Naive B cell (primary cell): ENCODE measurements around the gene FKBP2. TPM values are rescaled to one million over a fixed set of nuclear protein-coding genes. Genes with fewer than 3 reads are reported as not detected.
"Not testable (repeated sequence)": the region's sequence is repeated elsewhere in the genome, so short reads cannot be mapped to it uniquely, and the experiment has no call there.

Source experiments
- ATAC-seq, 2 donors: fragments of 150-1000 bp; cut with Tn5 transposase; 2 replicates each; pipeline ENCODE4 v1.10.0; 2021; ENCODE audit warnings: low read depth in 2 of 2, mild to moderate bottlenecking in 2 of 2, moderate library complexity in 2 of 2
- DNase-seq: peaks from one replicate; pipeline ENCODE4 v3.0.0; 2022
- H3K27ac Mint-ChIP-seq, 6 donors: one replicate each; pipeline ENCODE4 v1.8.0; 2020 to 2022; ENCODE audit warnings: mild to moderate bottlenecking in 6 of 6, mixed read lengths in 6 of 6, moderate library complexity in 5 of 6, inconsistent platforms in 2 of 6
- H3K27me3 Mint-ChIP-seq, 3 donors: one replicate each; pipeline ENCODE4 v1.8.0; 2021 to 2022; ENCODE audit warnings: mixed read lengths in 3 of 3, mild to moderate bottlenecking in 1 of 3
- H3K36me3 Mint-ChIP-seq, 2 donors: one replicate each; pipeline ENCODE4 v1.8.0; 2020 to 2022; ENCODE audit warnings: mixed read lengths in 2 of 2, inconsistent platforms in 1 of 2, mild to moderate bottlenecking in 1 of 2
- H3K4me1 Mint-ChIP-seq, 3 donors: one replicate each; pipeline ENCODE4 v1.8.0; 2020 to 2022; ENCODE audit warnings: mixed read lengths in 3 of 3, inconsistent platforms in 1 of 3, mild to moderate bottlenecking in 1 of 3, moderate library complexity in 1 of 3
- H3K4me3 Mint-ChIP-seq, 8 donors: one replicate each; pipeline ENCODE4 v1.8.0; 2020 to 2022; ENCODE audit warnings: mild to moderate bottlenecking in 8 of 8, mixed read lengths in 8 of 8, moderate library complexity in 8 of 8, inconsistent platforms in 2 of 8
- H3K9me3 Mint-ChIP-seq, 7 donors: one replicate each; pipeline ENCODE4 v1.8.0; 2020 to 2022; ENCODE audit warnings: mixed read lengths in 7 of 7, mild to moderate bottlenecking in 5 of 7, inconsistent platforms in 2 of 7, moderate library complexity in 1 of 7
- polyA plus RNA-seq, 6 donors: library from polyadenylated mRNA; unstranded; fragments of 300-500 nt; fragmentation: Illumina TruSeq; gene quantifications; one replicate each; pipeline ENCODE4 v1.2.3, GENCODE V29; 2021; ENCODE audit warnings: low read depth in 6 of 6

Gene FKBP2
- polyA plus RNA-seq, 6 donors from 2014 or later, result 65.3 to 94.8 (median 79.8) TPM

DNA sequence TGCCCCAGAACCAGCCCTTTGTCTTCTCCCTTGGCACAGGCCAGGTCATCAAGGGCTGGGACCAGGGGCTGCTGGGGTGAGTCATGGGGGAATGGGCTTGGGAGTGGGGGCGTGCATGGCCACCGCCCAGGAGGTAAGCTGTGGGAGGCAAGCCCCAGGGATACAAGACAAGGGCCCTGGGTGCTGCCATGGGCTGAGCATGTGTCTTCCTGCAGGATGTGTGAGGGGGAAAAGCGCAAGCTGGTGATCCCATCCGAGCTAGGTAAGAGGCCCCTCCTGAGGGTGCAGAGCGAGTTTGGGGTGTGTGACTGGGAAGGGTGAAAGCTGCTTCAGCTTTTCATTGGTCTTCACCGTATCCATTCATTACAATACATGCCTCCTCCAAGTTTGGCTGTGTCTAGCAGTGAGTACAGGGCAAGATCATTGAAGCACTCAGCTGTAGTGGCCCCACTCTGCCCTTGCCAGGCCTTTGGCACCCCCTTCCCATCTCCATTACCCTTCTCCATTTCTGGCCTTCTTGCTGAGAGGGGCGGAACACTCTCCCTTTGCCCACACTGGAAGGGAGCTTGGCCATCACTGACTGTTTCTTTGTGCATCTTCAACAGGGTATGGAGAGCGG, 2.5 kb downstream of the FKBP2 start:
- Mint-ChIP-seq H3K9me3 (no peaks in the 10 kb centered on the region), H3K36me3 (no peaks in the 10 kb centered on the region), H3K27me3 (no peaks in the 10 kb centered on the region), H3K4me3 (peak overlapping the region; percentile 55 to 95 (median 84)), H3K27ac (peak overlapping the region in 3 of 6 donors; percentile 40 to 64 (median 44)), H3K4me1 (peaks cover 43 to 75% (median 64%) of the 10 kb centered on the region in 3 donors)
- DNase-seq (no peak), ATAC-seq (no peak)

DNA sequence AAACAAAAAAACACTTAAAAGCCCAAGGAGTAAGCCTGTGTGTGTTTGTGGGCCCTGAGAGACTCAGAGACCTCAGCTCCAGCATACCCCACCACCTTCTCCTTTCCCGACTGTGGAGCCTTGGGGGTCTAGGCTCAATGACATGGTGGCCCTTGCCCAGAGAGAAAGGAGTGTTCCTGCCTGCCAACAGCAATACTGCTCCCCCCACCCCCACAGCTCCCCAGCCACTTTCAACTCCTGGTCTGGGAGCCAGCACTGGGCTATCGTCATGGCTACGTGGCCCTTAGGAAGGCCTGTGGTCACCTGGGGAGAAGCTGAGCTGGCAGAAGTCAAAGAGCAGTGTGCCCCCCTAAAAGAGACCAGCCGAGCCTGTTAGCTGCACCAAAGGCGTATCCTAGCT, 3.2 kb downstream of the FKBP2 start:
- H3K9me3 Mint-ChIP-seq, result no peaks in the 10 kb centered on the region
- H3K27me3 Mint-ChIP-seq, result no peaks in the 10 kb centered on the region
- peaks cover 43 to 73% (median 56%) of the 10 kb centered on the region in 3 donors for H3K4me1 Mint-ChIP-seq
- no peaks in the 10 kb centered on the region for H3K36me3 Mint-ChIP-seq
- peak overlapping the region in 3 of 6 donors; percentile 24 to 64 (median 33) for H3K27ac Mint-ChIP-seq
- no peak for DNase-seq
- peak overlapping the region in 6 of 8 donors; percentile 8 to 91 (median 52) for H3K4me3 Mint-ChIP-seq
- no peak for ATAC-seq

DNA sequence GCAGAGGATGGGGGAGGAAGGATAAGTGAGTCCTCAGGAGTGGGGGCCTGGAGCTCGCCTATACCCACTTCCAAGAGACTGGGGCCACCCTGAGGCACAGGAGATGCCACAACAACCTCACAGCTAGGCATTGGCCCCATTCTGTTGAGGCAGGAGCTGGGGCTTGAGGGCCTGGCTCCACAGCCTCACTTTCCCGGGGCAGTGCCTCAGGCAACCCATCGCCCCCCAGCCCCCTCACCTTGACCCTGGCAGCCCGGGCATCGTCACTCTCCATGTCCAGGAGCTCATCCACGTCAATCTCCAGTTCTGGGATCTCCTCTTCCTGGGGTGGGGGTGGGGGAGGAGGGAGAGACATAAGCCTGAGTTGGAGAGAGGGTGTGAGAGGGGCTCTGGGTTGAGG, 4.1 kb downstream of the FKBP2 start:
- H3K27ac Mint-ChIP-seq, result peak overlapping the region in 4 of 6 donors; percentile 57 to 90 (median 76)
- no peaks in the 10 kb centered on the region for H3K36me3 Mint-ChIP-seq
- H3K9me3 Mint-ChIP-seq, result no peaks in the 10 kb centered on the region
- no peaks in the 10 kb centered on the region for H3K27me3 Mint-ChIP-seq
- DNase-seq, result no peak
- peak overlapping the region; percentile 56 to 95 (median 88) for H3K4me3 Mint-ChIP-seq
- peaks cover 39 to 74% (median 52%) of the 10 kb centered on the region in 3 donors for H3K4me1 Mint-ChIP-seq
- no peak for ATAC-seq

DNA sequence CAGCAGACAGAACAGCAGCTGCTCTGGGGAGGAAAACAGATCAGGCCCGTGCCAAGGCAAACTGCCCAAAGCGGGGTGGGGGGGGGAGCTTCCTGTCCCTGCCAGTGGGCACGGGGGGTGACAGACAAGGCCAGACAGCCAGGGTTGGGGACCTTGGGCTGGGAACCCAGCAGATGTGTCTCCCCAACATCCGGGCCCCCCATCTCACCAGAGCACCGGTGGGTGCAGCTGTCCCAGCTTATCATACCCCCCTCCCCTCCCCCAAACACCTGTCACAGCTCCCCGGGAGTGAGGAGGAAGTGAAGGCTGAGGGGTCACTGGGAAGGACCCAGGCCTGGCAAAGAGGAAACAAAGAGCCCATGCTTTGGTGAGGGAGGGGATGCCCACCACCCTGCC, 4.5 kb downstream of the FKBP2 start:
- Mint-ChIP-seq H3K9me3 (no peaks in the 10 kb centered on the region), H3K27me3 (no peaks in the 10 kb centered on the region), H3K4me1 (peaks cover 35 to 69% (median 49%) of the 10 kb centered on the region in 3 donors), H3K4me3 (peak overlapping the region; percentile 85 to 95 (median 90)), H3K36me3 (no peaks in the 10 kb centered on the region), H3K27ac (peak overlapping the region; percentile 80 to 95 (median 92))
- no peak for ATAC-seq
- peak; percentile 48 for DNase-seq

DNA sequence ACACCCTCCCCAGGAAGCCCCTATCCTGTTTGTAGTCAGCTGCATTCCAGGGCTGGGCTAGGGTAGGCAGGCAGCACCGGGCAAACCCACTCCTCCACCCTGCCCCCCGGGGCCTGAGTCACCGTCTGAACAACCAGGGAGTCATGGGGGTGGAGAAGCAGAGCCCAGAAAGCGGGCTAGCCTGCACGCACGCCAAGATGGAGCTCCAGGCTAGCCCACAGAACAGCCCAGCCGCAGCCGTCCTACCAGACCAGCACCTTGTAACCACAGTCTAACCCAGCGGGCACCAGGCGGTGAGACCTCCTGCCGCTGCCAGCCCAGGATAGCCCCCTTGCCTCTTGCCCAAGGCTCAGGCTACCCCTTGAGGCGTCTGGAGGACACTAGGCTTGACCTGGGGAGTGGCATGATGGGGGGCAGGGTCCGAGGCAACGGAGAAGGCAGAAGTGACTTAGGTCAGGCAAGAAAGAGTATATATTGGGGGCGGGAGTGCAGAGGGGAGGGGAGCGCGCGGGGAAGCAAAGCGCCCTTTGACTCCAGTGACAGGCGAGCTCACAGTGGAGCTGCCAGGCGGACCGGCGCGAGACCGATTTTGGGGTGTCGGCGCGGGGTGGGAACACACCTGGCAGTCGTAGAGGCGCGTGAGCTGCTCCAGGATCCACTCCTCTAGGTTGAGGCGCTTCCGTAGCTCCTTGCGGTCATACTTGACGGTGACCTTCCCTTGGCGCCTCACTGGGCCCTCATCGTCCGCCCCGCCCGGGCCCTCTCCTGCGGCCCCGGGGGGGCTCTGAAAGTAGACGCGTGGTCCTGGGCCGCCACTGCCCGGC, 5.1 kb downstream of the FKBP2 start:
- Mint-ChIP-seq H3K4me3 (peak overlapping the region; percentile 85 to 95 (median 90)), H3K9me3 (no peaks in the 10 kb centered on the region), H3K27me3 (no peaks in the 10 kb centered on the region), H3K36me3 (no peaks in the 10 kb centered on the region), H3K4me1 (peaks cover 34 to 70% (median 45%) of the 10 kb centered on the region in 3 donors), H3K27ac (peak overlapping the region; percentile 89 to 96 (median 94))
- ATAC-seq, result no peak
- peak; percentile 50 for DNase-seq

DNA sequence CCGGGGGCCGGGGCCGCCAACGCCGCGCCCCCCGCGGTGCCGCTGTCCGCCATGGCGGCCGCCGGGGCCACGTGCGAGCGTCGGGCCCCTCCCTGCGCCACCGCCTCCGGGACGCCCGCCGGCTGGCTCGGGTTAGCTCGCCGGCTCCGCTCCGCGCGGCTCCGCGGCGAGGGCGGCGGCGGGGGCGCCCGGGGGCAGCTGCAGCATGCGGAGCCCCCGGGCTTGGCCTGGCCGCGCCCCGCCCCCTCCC, 5.7 kb downstream of the FKBP2 start:
- H3K27me3 Mint-ChIP-seq, DNase-seq, H3K36me3 Mint-ChIP-seq, H3K9me3 Mint-ChIP-seq: not testable (repeated sequence)
- Mint-ChIP-seq H3K4me3 (peak overlapping the region; percentile 85 to 94 (median 92)), H3K4me1 (peaks cover 29 to 67% (median 42%) of the 10 kb centered on the region in 3 donors), H3K27ac (peak overlapping the region in 2 of 6 donors; percentile 90 to 91)
- peak; percentile 20 to 24 for ATAC-seq

DNA sequence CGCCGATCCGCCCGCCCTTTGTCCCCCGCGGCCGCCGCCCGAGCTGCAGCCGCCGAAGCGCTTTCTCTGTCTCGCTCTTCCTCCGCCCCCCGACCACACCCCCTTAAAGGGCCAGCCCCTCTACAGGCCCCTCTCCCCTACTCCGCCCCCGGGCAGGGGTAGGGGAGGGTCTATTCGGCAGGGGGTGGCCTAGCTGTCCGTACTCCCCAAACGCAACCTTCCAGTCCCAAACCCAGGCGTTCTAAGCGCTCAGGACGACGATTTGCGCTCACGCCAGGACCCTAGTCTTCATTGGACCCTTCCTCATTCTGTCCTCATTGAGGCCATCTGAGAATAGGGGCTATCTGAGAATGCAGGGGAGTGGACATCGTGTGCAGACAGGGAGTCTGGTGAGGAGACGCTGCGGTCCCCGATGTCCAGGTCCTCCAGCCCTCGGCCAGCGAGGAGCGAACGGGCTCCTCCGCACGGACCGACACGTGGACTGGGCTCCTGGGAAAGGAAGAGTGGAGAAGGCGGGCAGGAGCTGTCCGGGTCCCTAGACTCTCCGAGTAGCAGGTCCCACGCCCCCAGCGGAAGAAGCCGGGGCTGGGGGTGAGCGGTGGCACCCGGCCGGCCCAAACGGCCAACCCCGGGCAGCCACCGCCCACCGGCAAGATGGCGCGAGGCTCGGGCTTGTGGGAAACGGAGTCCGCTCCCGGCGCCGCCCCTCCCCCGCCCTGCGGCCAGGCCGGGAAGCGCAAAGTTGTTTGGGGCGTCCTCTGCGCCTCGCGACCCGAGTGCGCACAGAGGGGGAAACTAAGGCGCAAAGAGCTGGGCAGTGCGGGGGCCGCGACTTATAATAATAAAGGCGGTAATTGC, 6.2 kb downstream of the FKBP2 start, which contains the start of gene PPP1R14B:
TSS of gene PPP1R14B (minus strand) at position 73 of the 858 bp plus-strand sequence. CDS start 270 bp downstream, outside the sequence.
- Mint-ChIP-seq H3K9me3 (no peaks in the 10 kb centered on the region), H3K4me3 (peak within 1 kb of the TSS; percentile 85 to 95 (median 92)), H3K4me1 (peaks cover 32 to 68% (median 47%) of the 10 kb centered on the region in 3 donors)

DNA sequence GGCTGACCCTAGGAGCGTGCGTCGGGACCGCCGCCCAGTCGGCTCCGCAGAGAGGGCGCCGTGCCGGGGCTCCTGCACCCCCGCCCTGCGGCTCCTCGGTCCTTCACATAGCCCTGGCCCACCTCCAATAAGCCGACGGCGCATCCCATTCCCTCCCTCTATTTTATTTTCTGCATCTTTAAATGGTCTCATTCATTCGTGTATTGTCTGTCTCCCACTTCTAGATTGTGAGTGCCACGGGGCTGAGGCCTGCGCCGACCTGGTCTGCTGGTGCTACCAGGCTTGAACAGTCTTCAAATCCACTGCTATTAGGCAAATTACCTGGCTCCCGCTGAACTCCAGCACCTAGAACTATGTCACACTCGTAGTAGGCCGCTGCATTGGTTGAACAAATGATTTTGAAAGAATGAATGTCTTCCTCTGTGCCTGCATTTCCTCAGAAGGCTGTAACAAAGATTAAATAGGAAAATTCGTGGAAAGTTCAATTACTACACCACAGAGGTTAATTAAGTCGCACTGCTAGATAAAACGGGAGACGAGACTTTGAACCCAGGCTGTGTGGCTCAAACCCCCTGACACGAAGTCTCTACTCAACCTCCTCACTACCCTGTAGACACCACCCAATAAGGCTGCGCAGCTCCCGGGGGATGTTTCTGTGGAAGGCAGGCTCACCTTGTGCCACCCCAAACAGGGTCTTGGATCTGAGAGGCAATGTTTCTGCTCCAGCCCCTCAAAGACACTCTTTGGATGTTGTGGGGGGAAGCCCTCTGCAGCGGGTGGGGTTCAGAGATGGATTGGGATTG, 7.0 kb downstream of the FKBP2 start:
- peak overlapping the region in 4 of 6 donors; percentile 26 to 90 (median 84) for H3K27ac Mint-ChIP-seq
- no peaks in the 10 kb centered on the region for H3K9me3 Mint-ChIP-seq
- H3K27me3 Mint-ChIP-seq, result no peaks in the 10 kb centered on the region
- H3K36me3 Mint-ChIP-seq, result no peaks in the 10 kb centered on the region
- DNase-seq (no peak), ATAC-seq (no peak)
- peaks cover 36 to 64% (median 45%) of the 10 kb centered on the region in 3 donors for H3K4me1 Mint-ChIP-seq
- peak overlapping the region; percentile 72 to 93 (median 88) for H3K4me3 Mint-ChIP-seq

More for the DNA sequence above, 6.2 kb downstream of the FKBP2 start, which contains the start of gene PPP1R14B:
- H3K27ac Mint-ChIP-seq, result peak within 1 kb of the TSS; percentile 89 to 96 (median 94)
- H3K27me3 Mint-ChIP-seq, result no peaks in the 10 kb centered on the region
- H3K36me3 Mint-ChIP-seq, result no peaks in the 10 kb centered on the region
- ATAC-seq (peak; percentile 69 to 71), DNase-seq (peak; percentile 81)

DNA sequence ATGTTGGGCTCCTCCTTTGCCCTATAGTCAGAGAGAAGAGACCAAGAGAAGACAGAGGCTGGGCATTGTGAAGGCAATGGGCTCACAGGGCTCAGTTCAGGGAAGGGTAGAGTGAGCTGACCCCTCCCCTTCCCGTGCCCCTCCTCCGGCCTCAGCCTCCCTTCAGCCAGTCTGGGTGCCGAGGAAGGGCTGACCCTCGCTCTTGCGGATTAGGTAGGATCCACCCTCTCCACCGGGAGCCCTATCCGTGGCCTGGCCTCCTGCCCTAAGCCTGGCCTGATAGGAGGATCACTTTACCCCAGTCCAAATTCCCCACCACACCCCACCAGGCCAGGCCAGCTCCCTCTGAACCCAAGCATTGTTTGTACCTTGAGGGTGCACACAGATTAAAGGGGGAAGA, 7.7 kb downstream of the FKBP2 start:
- no peaks in the 10 kb centered on the region for H3K36me3 Mint-ChIP-seq
- H3K9me3 Mint-ChIP-seq, result no peaks in the 10 kb centered on the region
- peaks cover 31 to 57% (median 42%) of the 10 kb centered on the region in 3 donors for H3K4me1 Mint-ChIP-seq
- no peak overlapping the region for H3K27ac Mint-ChIP-seq
- ATAC-seq, result no peak
- peak overlapping the region in 6 of 8 donors; percentile 34 to 93 (median 88) for H3K4me3 Mint-ChIP-seq
- no peaks in the 10 kb centered on the region for H3K27me3 Mint-ChIP-seq
- DNase-seq, result no peak

DNA sequence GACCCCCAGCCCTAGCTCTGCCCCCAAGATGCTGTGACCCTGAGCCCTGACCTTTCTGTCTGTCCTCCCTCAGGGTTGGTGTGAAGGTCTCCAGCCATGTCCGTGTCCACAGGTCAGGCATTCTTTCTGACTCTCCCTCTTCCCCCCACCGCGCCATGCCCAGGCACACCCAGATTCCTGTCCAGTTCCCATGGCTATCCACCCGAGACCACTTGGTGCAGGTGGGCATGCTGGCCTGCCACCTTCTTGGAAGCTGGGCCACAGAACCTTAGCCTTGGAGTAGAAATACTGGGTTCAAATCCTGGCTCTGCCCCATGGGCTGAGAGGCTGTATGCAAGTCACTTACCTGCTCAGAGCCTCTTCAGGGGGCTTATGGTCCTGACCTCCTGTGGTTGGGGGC, 8.1 kb downstream of the FKBP2 start:
- DNase-seq (no peak), ATAC-seq (no peak)
- H3K27me3 Mint-ChIP-seq, result no peaks in the 10 kb centered on the region
- H3K27ac Mint-ChIP-seq, result peak overlapping the region in 1 of 6 donors; percentile 83
- H3K4me3 Mint-ChIP-seq, result peak overlapping the region in 5 of 8 donors; percentile 19 to 93 (median 62)
- no peaks in the 10 kb centered on the region for H3K36me3 Mint-ChIP-seq
- H3K4me1 Mint-ChIP-seq, result peaks cover 31 to 53% (median 40%) of the 10 kb centered on the region in 3 donors
- H3K9me3 Mint-ChIP-seq, result no peaks in the 10 kb centered on the region

DNA sequence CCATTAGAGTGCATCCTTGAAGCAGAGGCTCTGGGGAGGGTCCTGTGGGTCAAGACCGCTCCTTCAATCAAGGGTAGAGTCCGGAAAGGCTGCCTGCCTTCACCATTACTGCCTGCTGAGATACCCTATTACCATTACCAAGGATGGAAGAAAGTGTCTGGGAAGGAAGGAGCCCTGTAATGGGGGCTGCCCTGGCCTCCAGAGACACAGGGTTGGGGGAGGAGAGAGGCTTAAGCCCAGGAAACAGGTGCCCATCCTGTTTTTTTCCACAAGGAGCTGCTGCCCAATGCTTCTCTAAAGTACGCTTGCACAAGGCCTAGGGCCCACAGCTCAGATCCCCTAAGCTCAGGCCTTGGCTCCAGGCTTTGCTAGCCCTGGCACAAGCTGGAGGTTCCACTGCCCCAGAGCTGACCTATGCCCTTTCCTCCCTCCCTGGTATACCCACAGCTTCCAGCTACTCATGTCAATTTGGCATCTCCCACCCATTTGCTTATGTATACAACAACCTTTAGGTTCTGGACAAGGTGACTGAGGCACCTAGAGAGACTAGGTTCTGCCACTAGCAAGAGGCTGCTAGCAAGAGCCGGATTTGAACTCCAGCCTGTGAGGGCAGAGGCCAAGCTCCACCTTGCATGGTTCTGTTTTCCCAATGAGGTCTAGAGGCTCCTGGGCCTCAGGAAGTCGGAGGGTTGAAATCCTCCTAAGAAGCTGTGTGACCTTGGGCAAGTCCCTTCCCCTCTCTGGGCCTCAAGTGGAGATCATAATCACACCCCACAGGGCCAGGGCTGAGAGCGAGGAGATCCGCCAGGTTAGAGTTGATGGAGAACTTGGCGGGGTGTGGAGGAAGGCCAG, 8.9 kb downstream of the FKBP2 start:
- H3K36me3 Mint-ChIP-seq, result no peaks in the 10 kb centered on the region
- no peak for ATAC-seq
- peak overlapping the region; percentile 47 to 90 (median 52) for H3K4me3 Mint-ChIP-seq
- DNase-seq, result no peak
- H3K27ac Mint-ChIP-seq, result peak overlapping the region in 4 of 6 donors; percentile 38 to 89 (median 71)
- no peaks in the 10 kb centered on the region for H3K27me3 Mint-ChIP-seq
- H3K9me3 Mint-ChIP-seq, result no peaks in the 10 kb centered on the region
- H3K4me1 Mint-ChIP-seq, result peaks cover 31 to 52% (median 37%) of the 10 kb centered on the region in 3 donors
